H1 (cell line): Measurements from ENCODE around the gene C1orf50. TPM values are rescaled to one million over a fixed set of nuclear protein-coding genes. Genes with fewer than 3 reads are reported as not detected.

Source experiments
- CTCF ChIA-PET: fragments of 300-600 bp; sonication (Branson Sonifier 250); formaldehyde crosslinking; loops from one replicate; lab custom pipeline; 2021; ENCODE audit not compliant: partially characterized antibody; lab: Charles Lee
- POLR2A ChIA-PET: fragments of 300-600 bp; sonication (Branson Sonifier 250); formaldehyde crosslinking; loops from one replicate; lab custom pipeline; 2021; ENCODE audit warnings: inconsistent platforms; ENCODE audit not compliant: partially characterized antibody; lab: Charles Lee
- DNase-seq, 2 experiments: peaks; one replicate each; pipeline versions ENCODE4 v3.0.0 to v3.0.0-alpha.2; 2010 to 2022; ENCODE audit warnings: low spot score in 2 of 2, low read depth in 1 of 2, mixed read lengths in 1 of 2
- FAIRE-seq: peaks from 2 replicates; lab custom pipeline; 2011; peaks lifted over from hg19 to GRCh38; lab: Jason Lieb, UNC
- H2AFZ ChIP-seq: 2 replicates; pipeline ENCODE4 v1.8.1; 2012; ENCODE audit warnings: low read length, inconsistent platforms
- H2AK5ac ChIP-seq: 2 replicates; pipeline ENCODE4 v1.6.1; 2013; ENCODE audit warnings: low read depth, low read length
- H2BK120ac ChIP-seq: replicated peaks from 2 replicates; pipeline ENCODE3; 2013; ENCODE audit warnings: low read depth, low read length, inconsistent platforms
- H2BK12ac ChIP-seq: 2 replicates; pipeline ENCODE4 v1.6.1; 2013; ENCODE audit warnings: low read depth, low read length
- H2BK15ac ChIP-seq: 2 replicates; pipeline ENCODE4 v1.6.1; 2013; ENCODE audit warnings: low read length
- H2BK20ac ChIP-seq: 2 replicates; pipeline ENCODE4 v1.6.1; 2013; ENCODE audit warnings: low read length
- H2BK5ac ChIP-seq: 2 replicates; pipeline ENCODE4 v1.6.1; 2013; ENCODE audit warnings: low read depth, low read length
- H3K14ac ChIP-seq: 2 replicates; pipeline ENCODE4 v1.6.1; 2013; ENCODE audit warnings: inconsistent platforms; ENCODE audit not compliant: insufficient read length
- H3K18ac ChIP-seq: 2 replicates; pipeline ENCODE4 v1.6.1; 2013; ENCODE audit warnings: low read length; ENCODE audit errors: extremely low read depth
- H3K23ac ChIP-seq: 2 replicates; pipeline ENCODE4 v1.6.1; 2013; ENCODE audit warnings: inconsistent platforms; ENCODE audit not compliant: insufficient read length
- H3K23me2 ChIP-seq: 2 replicates; pipeline ENCODE4 v1.6.1; 2013; ENCODE audit warnings: low read depth, low read length
- H3K27ac ChIP-seq: 2 replicates; pipeline ENCODE4 v1.6.1; 2011; ENCODE audit warnings: low read depth, low read length, inconsistent platforms
- H3K27me3 ChIP-seq, 4 experiments: replicated peaks in 1 of 4; 1 replicate in 1 of 4; 2 replicates in 3 of 4; pipeline versions ENCODE4 v1.6.1 to v1.8.1; 2011 to 2013; ENCODE audit warnings: low read length in 3 of 4, mild to moderate bottlenecking in 3 of 4, inconsistent platforms in 2 of 4, mixed read lengths in 2 of 4, moderate library complexity in 1 of 4; ENCODE audit not compliant: control insufficient read depth in 3 of 4, insufficient read depth in 3 of 4; ENCODE audit errors: extremely low read depth in 1 of 4
- H3K36me3 ChIP-seq, 4 experiments: 2 replicates each; pipeline versions ENCODE4 v1.6.1 to v1.8.1; 2011 to 2013; ENCODE audit warnings: mild to moderate bottlenecking in 4 of 4, low read length in 3 of 4, moderate library complexity in 2 of 4, control low read depth in 1 of 4, inconsistent platforms in 1 of 4; ENCODE audit not compliant: insufficient read depth in 4 of 4, control insufficient read depth in 2 of 4
- H3K4ac ChIP-seq: replicated peaks from 2 replicates; pipeline ENCODE3; 2013; ENCODE audit warnings: low read length, low read depth, mixed read lengths, inconsistent platforms; ENCODE audit not compliant: insufficient read length
- H3K4me1 ChIP-seq, 4 experiments: replicated peaks in 1 of 4; 1 replicate in 1 of 4; 2 replicates in 3 of 4; pipeline versions ENCODE4 v1.6.1 to v1.8.1; 2011 to 2013; ENCODE audit warnings: low read length in 3 of 4, inconsistent platforms in 2 of 4, mixed read lengths in 1 of 4; ENCODE audit not compliant: insufficient read depth in 4 of 4, control insufficient read depth in 3 of 4
- H3K4me2 ChIP-seq, 2 experiments: 2 replicates each; pipeline versions ENCODE4 v1.6.1 to v1.8.1; 2011 to 2013; ENCODE audit warnings: low read depth in 2 of 2, low read length in 2 of 2, control low read depth in 1 of 2, inconsistent platforms in 1 of 2, mild to moderate bottlenecking in 1 of 2; ENCODE audit not compliant: insufficient read depth in 1 of 2
- H3K4me3 ChIP-seq, 4 experiments: fragments of 200-600, 300-600 bp in 1 of 4; sonication (generic), shearing (Covaris generic), sonication (Bioruptor Twin) in 1 of 4; 2 replicates each; pipeline versions ENCODE4 v1.5.1 to v1.8.1; 2011 to 2016; ENCODE audit warnings: low read length in 4 of 4, low read depth in 3 of 4, control low read depth in 2 of 4, inconsistent platforms in 2 of 4, mild to moderate bottlenecking in 2 of 4, mixed read lengths in 1 of 4, moderate library complexity in 1 of 4; ENCODE audit not compliant: insufficient read depth in 2 of 4; ENCODE audit errors: extremely low read depth in 1 of 4
- H3K56ac ChIP-seq: replicated peaks from 2 replicates; pipeline ENCODE3; 2013; ENCODE audit warnings: low read depth, mild to moderate bottlenecking, mixed read lengths, low read length, inconsistent platforms; ENCODE audit not compliant: insufficient read length
- H3K79me1 ChIP-seq: 2 replicates; pipeline ENCODE4 v1.6.1; 2013; ENCODE audit warnings: low read depth, low read length, control low read depth
- H3K79me2 ChIP-seq, 2 experiments: 2 replicates each; pipeline versions ENCODE4 v1.6.1 to v1.8.1; 2012 to 2013; ENCODE audit warnings: low read length in 2 of 2, mild to moderate bottlenecking in 2 of 2, inconsistent platforms in 1 of 2; ENCODE audit not compliant: insufficient read depth in 2 of 2, control insufficient read depth in 1 of 2
- H3K9ac ChIP-seq, 4 experiments: replicated peaks in 1 of 4; 1 replicate in 1 of 4; 2 replicates in 3 of 4; pipeline versions ENCODE4 v1.6.1 to v1.8.1; 2011 to 2013; ENCODE audit warnings: low read depth in 3 of 4, low read length in 3 of 4, control low read depth in 2 of 4, mild to moderate bottlenecking in 2 of 4, moderate library complexity in 2 of 4, inconsistent platforms in 1 of 4; ENCODE audit errors: extremely low read depth in 1 of 4
- H3K9me3 ChIP-seq, 2 experiments: 2 replicates each; pipeline versions ENCODE4 v1.6.1 to v1.8.1; 2012 to 2013; ENCODE audit warnings: mild to moderate bottlenecking in 2 of 2, moderate library complexity in 2 of 2, control low read depth in 1 of 2, inconsistent platforms in 1 of 2, low read depth in 1 of 2, low read length in 1 of 2, mixed read lengths in 1 of 2; ENCODE audit not compliant: insufficient read depth in 2 of 2
- H4K20me1 ChIP-seq, 2 experiments: replicated peaks in 1 of 2; 2 replicates each; pipeline versions ENCODE3 to v1.8.1; 2011 to 2013; ENCODE audit warnings: inconsistent platforms in 2 of 2, low read length in 2 of 2, mild to moderate bottlenecking in 1 of 2; ENCODE audit not compliant: insufficient read depth in 2 of 2, control insufficient read depth in 1 of 2
- H4K5ac ChIP-seq: 2 replicates; pipeline ENCODE4 v1.6.1; 2013; ENCODE audit warnings: low read length, low read depth, mixed read lengths, inconsistent platforms; ENCODE audit not compliant: insufficient read length
- H4K8ac ChIP-seq: 2 replicates; pipeline ENCODE4 v1.8.0; 2013; ENCODE audit warnings: mild to moderate bottlenecking, moderate library complexity, low read length, inconsistent platforms; ENCODE audit not compliant: insufficient read depth; ENCODE audit errors: extremely low read depth
- H4K91ac ChIP-seq: replicated peaks from 2 replicates; pipeline ENCODE3; 2013; ENCODE audit warnings: low read length, mixed read lengths, inconsistent platforms; ENCODE audit not compliant: insufficient read length
- BCL11A ChIP-seq, 2 experiments: IDR thresholded peaks; one replicate each; pipeline ENCODE4 v1.6.1; 2011; ENCODE audit warnings: low read depth in 2 of 2, low read length in 2 of 2, mild to moderate bottlenecking in 2 of 2
- FOSL1 ChIP-seq: IDR thresholded peaks from 2 replicates; pipeline ENCODE4 v1.6.1; 2011; ENCODE audit warnings: mild to moderate bottlenecking, low read depth, low read length, moderate library complexity; ENCODE audit not compliant: insufficient read depth
- KDM1A ChIP-seq: fragments of 200-600, 300-600 bp; sonication (generic); IDR thresholded peaks from 2 replicates; pipeline ENCODE4 v1.7.1; 2016; ENCODE audit warnings: mild to moderate bottlenecking, low read length, borderline replicate concordance
- KDM5A ChIP-seq: fragments of 200-600 bp; IDR thresholded peaks from 2 replicates; pipeline ENCODE4 v1.7.1; 2012; ENCODE audit warnings: mild to moderate bottlenecking, low read length, inconsistent platforms, mixed read lengths
- RXRA ChIP-seq: IDR thresholded peaks from 2 replicates; pipeline ENCODE4 v1.6.1; 2011; ENCODE audit warnings: low read depth, mild to moderate bottlenecking, low read length, moderate library complexity; ENCODE audit not compliant: insufficient read depth
- YY1 ChIP-seq: IDR thresholded peaks from 2 replicates; pipeline ENCODE4 v1.6.1; 2011; ENCODE audit warnings: low read depth, mild to moderate bottlenecking, low read length
- WGBS, 2 experiments: shearing (Covaris generic) in 1 of 2; methylation state at CpG; one replicate each; pipeline versions ENCODE4 v1.1.6 to v1.1.7; 2013 to 2015; ENCODE audit warnings: low lambda C conversion rate in 2 of 2, mixed read lengths in 2 of 2, inconsistent platforms in 1 of 2, low coverage in 1 of 2, missing lambda C conversion rate in 1 of 2; ENCODE audit not compliant: insufficient replicate concordance in 2 of 2, insufficient coverage in 1 of 2, insufficient read length in 1 of 2; ENCODE audit errors: extremely low coverage in 1 of 2, missing lambda C conversion rate in 1 of 2; 5-methylcytosine and 5-hydroxymethylcytosine counted together
- polyA plus RNA-seq, 7 experiments: library from polyadenylated mRNA; depleted of rRNA in 3 of 7; stranded (reverse) in 5 of 7; unstranded in 2 of 7; fragments of >200 nt in 5 of 7; fragments of 200-250 nt in 2 of 7; gene quantifications; 1 replicate in 5 of 7; 2 replicates in 1 of 7; 4 replicates in 1 of 7; pipeline versions ENCODE4 v1.2.1 to v1.2.3, GENCODE V29; 2011 to 2013; ENCODE audit warnings: missing spikeins in 2 of 7, mixed read lengths in 2 of 7
- total RNA-seq: library from RNA; stranded (reverse); fragmentation: NEBNext Ultra II Directional; extraction: Animal tissue kit (Norgen Biotek cat#: 25700); gene quantifications from 2 replicates; pipeline ENCODE4 v1.2.1, GENCODE V29; 2021

Gene C1orf50
- total and polyA plus RNA-seq, 2 of the 8 experiments (the other 6 are each of a cell fraction or from before 2014, with no cell fraction given) = 3.2 to 7.1 TPM

DNA sequence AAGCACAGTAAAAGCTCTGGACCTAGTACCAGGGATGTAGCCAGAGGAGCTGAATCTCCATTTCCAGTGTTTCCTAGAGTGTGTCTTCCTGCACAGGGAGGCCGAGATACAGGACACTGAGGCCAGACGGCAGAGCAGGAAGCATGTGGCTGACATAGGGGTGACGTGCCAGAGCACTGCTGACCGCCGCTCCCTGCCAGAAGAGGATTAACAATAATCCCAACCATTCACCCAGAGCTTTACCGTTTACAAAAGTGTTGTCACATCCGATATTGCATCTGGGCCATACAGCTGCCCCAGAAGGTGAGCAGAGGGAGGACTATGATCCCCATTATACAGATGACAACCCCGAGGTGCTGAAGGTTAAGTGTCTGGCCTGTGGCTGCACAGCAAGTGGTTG is 21.2 kb upstream of the C1orf50 start:
- Histone ChIP-seq H4K91ac (no peak overlapping the region), H3K79me2 (no peaks in the 10 kb centered on the region), H3K9me3 (no peaks in the 10 kb centered on the region), H2AFZ (no peak overlapping the region), H3K9ac (no peak overlapping the region), H2BK12ac (no peak overlapping the region), H3K4me3 (no peak overlapping the region), H3K23ac (no peak overlapping the region), H3K27ac (no peak overlapping the region), H4K8ac (no peak overlapping the region), H3K4me2 (no peak overlapping the region), H3K4ac (no peak overlapping the region), H3K79me1 (no peaks in the 10 kb centered on the region), H2AK5ac (no peak overlapping the region), H2BK5ac (no peak overlapping the region), H4K20me1 (peaks cover 0 to 4% of the 10 kb centered on the region in 2 experiments), H2BK15ac (no peak overlapping the region), H3K14ac (no peak overlapping the region), H3K56ac (no peak overlapping the region), H2BK20ac (no peak overlapping the region), H3K18ac (no peak overlapping the region), H3K36me3 (peaks cover 6 to 27% (median 11%) of the 10 kb centered on the region in 4 experiments), H4K5ac (no peak overlapping the region), H2BK120ac (no peak overlapping the region), H3K4me1 (peaks cover 0 to 14% (median 9%) of the 10 kb centered on the region in 4 experiments; a peak in 6 of 7 replicates), H3K23me2 (no peaks in the 10 kb centered on the region), H3K27me3 (no peaks in the 10 kb centered on the region)
- TF ChIP-seq YY1 = no peak
- TF ChIP-seq FOSL1 = no peak
- TF ChIP-seq KDM5A = no peak
- no peak for TF ChIP-seq RXRA
- TF ChIP-seq BCL11A (IDR thresholded peaks at IDR 0.05; ENCODE audit: low read depth in 2 of 2, low read length in 2 of 2) = no peak
- TF ChIP-seq KDM1A = no peak
- ChIA-PET CTCF (interaction anchor here (0.5 to 9.8 kb wide), 17 partner anchors 11 to 1154 kb away, joined by 3 to 77 read pairs (median 4); no protein-coding TSS in a partner anchor), POLR2A (interaction anchor here (1.2 to 3.7 kb wide), 7 partner anchors 11 to 63 kb away, joined by 3 to 9 read pairs (median 3); partner anchors contain the start of genes C1orf50, P3H1 and YBX1)
- WGBS, 2 experiments = 95% methylated on average over 8 of the region's 8 CpGs; no CpG with 5 or more reads in 1 of the 2 experiments
- no peak for DNase-seq
- FAIRE-seq = no peak
